Measurements from ENCODE around the gene PRM1. TPM values are rescaled to one million over a fixed set of nuclear protein-coding genes. Genes with fewer than 3 reads are reported as not detected.

Gene PRM1
- total RNA-seq, 1 experiment from 2014 or later: not detected

DNA sequence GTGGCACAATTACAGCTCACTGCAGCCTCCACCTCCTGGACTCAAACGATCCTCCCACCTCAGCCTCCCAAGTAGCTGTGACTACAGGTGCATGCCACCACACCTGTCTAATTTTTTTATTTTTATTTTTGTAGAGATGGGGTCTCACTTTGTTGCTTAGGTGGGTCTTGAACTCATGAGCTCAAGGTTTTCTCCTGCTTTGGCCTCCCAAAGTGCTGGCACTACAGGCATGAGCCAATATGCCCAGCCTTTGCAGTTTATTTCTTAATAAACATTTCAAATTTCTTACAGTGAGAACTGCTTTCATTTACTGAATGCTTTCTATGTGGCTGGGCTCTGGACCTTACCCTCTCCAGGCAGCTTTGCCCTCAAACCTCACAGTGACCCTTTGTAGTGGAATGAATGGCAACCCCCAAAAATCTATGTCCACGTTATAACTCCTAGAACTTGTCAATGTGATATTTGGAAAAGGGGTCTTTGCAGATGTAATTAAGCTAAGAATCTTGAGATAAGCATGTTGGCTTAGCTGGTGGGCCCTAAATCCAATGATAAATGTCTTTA lies 10.4 kb downstream of the PRM1 start:
- CTCF ChIA-PET: interaction anchor here (0.6 to 0.8 kb wide), 2 partner anchors 227 to 344 kb away, joined by 3 read pairs; no protein-coding TSS in a partner anchor

DNA sequence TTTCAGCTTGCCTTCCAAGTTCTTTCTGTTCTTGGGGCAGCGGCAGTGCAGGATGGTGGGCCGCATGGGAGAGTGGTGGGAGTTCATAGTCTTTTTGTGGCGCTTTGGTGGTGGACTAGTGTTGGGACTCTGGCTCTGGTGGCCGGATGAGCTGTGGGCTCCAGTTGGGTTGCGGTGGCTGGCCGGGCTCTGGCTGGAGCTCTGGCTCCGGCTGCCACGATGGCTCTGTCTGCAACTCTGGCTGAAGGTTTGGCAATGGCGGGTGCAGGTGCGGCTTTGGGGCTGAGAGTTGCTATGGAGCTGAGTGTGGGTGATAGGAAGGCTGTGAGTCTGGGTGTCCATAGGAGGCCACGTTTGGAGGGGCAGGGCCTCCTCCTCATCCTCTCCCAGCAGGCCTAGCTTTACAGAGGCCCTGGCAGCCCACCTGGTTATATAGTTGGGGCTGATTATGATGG lies 12.2 kb downstream of the PRM1 start, which contains the start of gene TNP2:
Gene TNP2 (minus strand): TSS at position 405 of the 455 bp plus-strand sequence. CDS start 63 bp downstream, at position 342.
- TF ChIP-seq, protein P1, sequence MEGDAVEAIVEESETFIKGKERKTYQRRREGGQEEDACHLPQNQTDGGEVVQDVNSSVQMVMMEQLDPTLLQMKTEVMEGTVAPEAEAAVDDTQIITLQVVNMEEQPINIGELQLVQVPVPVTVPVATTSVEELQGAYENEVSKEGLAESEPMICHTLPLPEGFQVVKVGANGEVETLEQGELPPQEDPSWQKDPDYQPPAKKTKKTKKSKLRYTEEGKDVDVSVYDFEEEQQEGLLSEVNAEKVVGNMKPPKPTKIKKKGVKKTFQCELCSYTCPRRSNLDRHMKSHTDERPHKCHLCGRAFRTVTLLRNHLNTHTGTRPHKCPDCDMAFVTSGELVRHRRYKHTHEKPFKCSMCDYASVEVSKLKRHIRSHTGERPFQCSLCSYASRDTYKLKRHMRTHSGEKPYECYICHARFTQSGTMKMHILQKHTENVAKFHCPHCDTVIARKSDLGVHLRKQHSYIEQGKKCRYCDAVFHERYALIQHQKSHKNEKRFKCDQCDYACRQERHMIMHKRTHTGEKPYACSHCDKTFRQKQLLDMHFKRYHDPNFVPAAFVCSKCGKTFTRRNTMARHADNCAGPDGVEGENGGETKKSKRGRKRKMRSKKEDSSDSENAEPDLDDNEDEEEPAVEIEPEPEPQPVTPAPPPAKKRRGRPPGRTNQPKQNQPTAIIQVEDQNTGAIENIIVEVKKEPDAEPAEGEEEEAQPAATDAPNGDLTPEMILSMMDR (IDR thresholded peaks at IDR 0.05; ENCODE audit: unreplicated experiment): no peak
- Mint-ChIP-seq H3K9me3 (ENCODE audit: low read depth, unreplicated experiment) (peaks cover 4% of the 10 kb centered on the region), H3K27me3 (ENCODE audit: unreplicated experiment) (peaks cover 13% of the 10 kb centered on the region), H3K27ac (ENCODE audit: unreplicated experiment) (no peak within 1 kb of the TSS), H3K4me1 (ENCODE audit: low read depth, unreplicated experiment) (no peaks in the 10 kb centered on the region), H3K36me3 (ENCODE audit: insufficient read depth, unreplicated experiment) (no peaks in the 10 kb centered on the region), H3K4me3 (ENCODE audit: low read depth, unreplicated experiment) (no peak within 1 kb of the TSS)
- intact Hi-C loops (cut with micrococcal nuclease; ENCODE audit: unreplicated experiment): no loop called here
- DNase-seq: no peak
- BruUV-seq (replicated peaks): no TSS peak
- CTCF ChIA-PET: interaction anchor here (0.6 kb wide), 1 partner anchor 575 kb away, joined by 3 read pairs; no protein-coding TSS in a partner anchor

More for the DNA sequence above, 10.4 kb downstream of the PRM1 start:
- intact Hi-C loops (cut with micrococcal nuclease; ENCODE audit: unreplicated experiment): no loop called here
- Mint-ChIP-seq H3K27ac (ENCODE audit: unreplicated experiment) (no peak overlapping the region), H3K9me3 (ENCODE audit: low read depth, unreplicated experiment) (peaks cover 4% of the 10 kb centered on the region), H3K36me3 (ENCODE audit: insufficient read depth, unreplicated experiment) (no peaks in the 10 kb centered on the region), H3K4me3 (ENCODE audit: low read depth, unreplicated experiment) (no peak overlapping the region), H3K4me1 (ENCODE audit: low read depth, unreplicated experiment) (no peaks in the 10 kb centered on the region), H3K27me3 (ENCODE audit: unreplicated experiment) (peaks cover 13% of the 10 kb centered on the region)
- no TSS peak for BruUV-seq (replicated peaks)
- no peak for DNase-seq
- TF ChIP-seq, protein P1 (IDR thresholded peaks at IDR 0.05; ENCODE audit: unreplicated experiment): no peak

DNA sequence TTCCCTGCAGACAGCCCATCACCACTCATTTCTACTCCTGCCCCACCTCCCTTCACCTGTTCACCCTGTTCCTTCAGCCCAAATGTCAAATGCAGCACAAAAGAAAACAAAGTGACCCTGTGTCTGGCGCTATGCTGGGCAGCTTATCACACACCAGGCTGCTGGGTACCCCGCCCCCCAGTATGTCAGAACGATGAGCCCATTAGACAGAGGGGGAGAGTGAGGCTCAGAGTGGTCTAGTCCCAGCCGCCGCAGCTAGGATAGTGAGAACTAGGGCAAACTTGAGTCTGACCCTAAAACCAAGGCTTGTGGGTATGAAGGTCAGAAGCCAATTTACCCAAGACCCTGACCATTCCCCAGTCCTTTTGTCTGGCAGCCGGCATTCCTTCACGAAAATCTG lies 16.0 kb downstream of the PRM1 start:
- peaks cover 8% of the 10 kb centered on the region for H3K27me3 Mint-ChIP-seq (ENCODE audit: unreplicated experiment)
- CTCF ChIA-PET: interaction anchor here (1.0 to 1.2 kb wide), 2 partner anchors 33 to 94 kb away, joined by 3 to 5 read pairs; no protein-coding TSS in a partner anchor
- H3K4me3 Mint-ChIP-seq (ENCODE audit: low read depth, unreplicated experiment): no peak overlapping the region
- H3K9me3 Mint-ChIP-seq (ENCODE audit: low read depth, unreplicated experiment): peaks cover 4% of the 10 kb centered on the region
- TF ChIP-seq, protein P1 (IDR thresholded peaks at IDR 0.05; ENCODE audit: unreplicated experiment): no peak
- H3K4me1 Mint-ChIP-seq (ENCODE audit: low read depth, unreplicated experiment): peaks cover 9% of the 10 kb centered on the region
- no TSS peak for BruUV-seq (replicated peaks)
- DNase-seq: no peak
- no peaks in the 10 kb centered on the region for H3K36me3 Mint-ChIP-seq (ENCODE audit: insufficient read depth, unreplicated experiment)
- no peak overlapping the region for H3K27ac Mint-ChIP-seq (ENCODE audit: unreplicated experiment)
- intact Hi-C loops (cut with micrococcal nuclease; ENCODE audit: unreplicated experiment): no loop called here

DNA sequence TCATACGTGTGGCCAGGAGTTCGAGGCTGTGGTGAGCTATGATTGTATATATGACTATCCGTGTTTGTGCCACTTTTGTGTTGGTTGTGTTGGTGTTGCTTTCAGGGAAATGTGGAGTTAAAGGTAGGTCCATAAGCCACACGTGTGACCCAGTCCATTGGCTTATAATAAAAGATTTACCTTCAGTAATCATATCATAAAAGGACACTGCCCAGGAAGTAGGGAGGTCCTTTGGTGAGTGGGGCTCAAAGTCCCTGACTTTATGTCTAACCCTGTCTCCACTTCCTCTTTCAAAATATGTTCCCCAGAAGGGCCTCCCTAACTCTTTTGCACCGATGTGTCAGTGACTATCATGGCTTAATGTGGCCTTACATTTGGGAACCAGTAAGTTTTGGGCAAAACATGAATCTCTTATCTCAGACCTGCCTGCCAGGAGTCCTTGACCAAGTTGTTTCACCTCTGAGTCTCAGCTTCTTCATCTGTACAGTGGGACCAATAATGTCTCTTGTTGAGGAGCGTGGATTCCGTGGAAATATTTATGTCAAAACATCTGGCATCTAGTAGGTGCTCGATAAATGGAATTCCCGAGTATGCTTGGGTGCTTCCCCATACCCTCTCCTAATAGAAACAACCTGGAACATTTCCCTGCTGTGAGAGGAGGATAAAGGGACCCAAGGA lies 16.8 kb downstream of the PRM1 start:
- peaks cover 17% of the 10 kb centered on the region for H3K4me1 Mint-ChIP-seq (ENCODE audit: low read depth, unreplicated experiment)
- no peaks in the 10 kb centered on the region for H3K27me3 Mint-ChIP-seq (ENCODE audit: unreplicated experiment)
- H3K27ac Mint-ChIP-seq (ENCODE audit: unreplicated experiment): no peak overlapping the region
- H3K36me3 Mint-ChIP-seq (ENCODE audit: insufficient read depth, unreplicated experiment): no peaks in the 10 kb centered on the region
- no TSS peak for BruUV-seq (replicated peaks)
- CTCF ChIA-PET: interaction anchor here (1.2 kb wide), 1 partner anchor 33 kb away, joined by 5 read pairs; no protein-coding TSS in a partner anchor
- no peak overlapping the region for H3K4me3 Mint-ChIP-seq (ENCODE audit: low read depth, unreplicated experiment)
- intact Hi-C loops (cut with micrococcal nuclease; ENCODE audit: unreplicated experiment): no loop called here
- TF ChIP-seq, protein P1 (IDR thresholded peaks at IDR 0.05; ENCODE audit: unreplicated experiment): no peak
- no peak for DNase-seq
- peaks cover 4% of the 10 kb centered on the region for H3K9me3 Mint-ChIP-seq (ENCODE audit: low read depth, unreplicated experiment)
